Esophagus muscularis mucosa (tissue), 3 donors: ENCODE data around the gene C1orf35.

Source experiments
- POLR2A ChIP-seq: fragments of 450-650 bp; IDR thresholded peaks from one replicate; pipeline ENCODE4 v1.6.1; 2017; ENCODE audit warnings: antibody characterized with exemption, moderate library complexity, mild to moderate bottlenecking, low read depth
- POLR2AphosphoS5 ChIP-seq, 2 donors: sonication (generic); formaldehyde crosslinking; IDR thresholded peaks; one replicate each; pipeline ENCODE4 v1.6.1; 2017; ENCODE audit warnings: antibody characterized with exemption in 2 of 2
- TF ChIP-seq, protein P1 (sequence below), 3 experiments: fragments of 200-600 bp in 2 of 3; fragments of 450-650 bp in 1 of 3; sonication (generic) in 2 of 3; IDR thresholded peaks; one replicate each; pipeline ENCODE4 v1.5.1; 2017 to 2019; ENCODE audit warnings: antibody characterized with exemption in 3 of 3, mild to moderate bottlenecking in 2 of 3, moderate library complexity in 1 of 3

DNA sequence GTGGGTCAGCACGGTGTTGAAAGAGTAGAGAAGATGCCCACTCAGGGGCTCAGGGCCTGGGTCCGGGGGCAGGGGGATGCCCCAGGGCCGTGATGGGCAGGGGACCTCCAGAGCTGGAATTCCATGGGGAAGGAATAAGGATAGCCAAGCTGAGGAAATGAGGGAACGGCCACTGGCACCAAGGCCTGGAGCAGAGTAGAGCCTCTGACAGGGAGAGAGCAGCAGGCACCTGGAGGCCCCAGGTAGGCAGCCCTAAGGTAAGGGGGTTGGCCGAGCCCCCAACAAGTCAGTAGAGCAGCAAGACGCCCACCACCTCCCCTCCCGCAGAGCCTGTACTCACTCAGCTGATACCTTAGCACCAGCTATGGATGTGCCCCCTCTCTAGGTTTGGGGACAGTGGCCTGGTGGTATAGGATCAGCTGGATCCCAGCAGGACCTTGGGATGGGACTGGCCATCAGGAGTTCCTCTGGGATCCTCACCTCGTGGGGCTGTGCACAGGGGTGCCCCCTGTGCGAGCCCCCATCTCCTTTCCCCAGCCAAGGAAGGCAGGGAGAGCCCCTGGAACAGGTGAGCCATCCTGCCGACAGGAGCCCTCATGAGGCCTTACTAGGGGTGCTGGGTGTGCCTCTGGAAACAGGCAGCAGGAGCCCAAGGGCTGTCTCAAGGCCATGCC lies 41.6 kb downstream of the C1orf35 start:
- TF ChIP-seq, protein P1, sequence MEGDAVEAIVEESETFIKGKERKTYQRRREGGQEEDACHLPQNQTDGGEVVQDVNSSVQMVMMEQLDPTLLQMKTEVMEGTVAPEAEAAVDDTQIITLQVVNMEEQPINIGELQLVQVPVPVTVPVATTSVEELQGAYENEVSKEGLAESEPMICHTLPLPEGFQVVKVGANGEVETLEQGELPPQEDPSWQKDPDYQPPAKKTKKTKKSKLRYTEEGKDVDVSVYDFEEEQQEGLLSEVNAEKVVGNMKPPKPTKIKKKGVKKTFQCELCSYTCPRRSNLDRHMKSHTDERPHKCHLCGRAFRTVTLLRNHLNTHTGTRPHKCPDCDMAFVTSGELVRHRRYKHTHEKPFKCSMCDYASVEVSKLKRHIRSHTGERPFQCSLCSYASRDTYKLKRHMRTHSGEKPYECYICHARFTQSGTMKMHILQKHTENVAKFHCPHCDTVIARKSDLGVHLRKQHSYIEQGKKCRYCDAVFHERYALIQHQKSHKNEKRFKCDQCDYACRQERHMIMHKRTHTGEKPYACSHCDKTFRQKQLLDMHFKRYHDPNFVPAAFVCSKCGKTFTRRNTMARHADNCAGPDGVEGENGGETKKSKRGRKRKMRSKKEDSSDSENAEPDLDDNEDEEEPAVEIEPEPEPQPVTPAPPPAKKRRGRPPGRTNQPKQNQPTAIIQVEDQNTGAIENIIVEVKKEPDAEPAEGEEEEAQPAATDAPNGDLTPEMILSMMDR (IDR thresholded peaks at IDR 0.05) = no peak
- TF ChIP-seq POLR2A = no peak
- no peak for TF ChIP-seq POLR2AphosphoS5 (IDR thresholded peaks at IDR 0.05)
